GM21367 (cell line): ENCODE measurements around the gene KSR2.
A peak's percentile ranks its signal among the peaks of the same experiment; 100 is the strongest.

ENCODE experiments used
- ATAC-seq: cut with Tn5 transposase; IDR thresholded peaks from one replicate; pipeline ENCODE4 v1.9.1; 2021; ENCODE audit not compliant: unreplicated experiment

The KSR2 gene

DNA sequence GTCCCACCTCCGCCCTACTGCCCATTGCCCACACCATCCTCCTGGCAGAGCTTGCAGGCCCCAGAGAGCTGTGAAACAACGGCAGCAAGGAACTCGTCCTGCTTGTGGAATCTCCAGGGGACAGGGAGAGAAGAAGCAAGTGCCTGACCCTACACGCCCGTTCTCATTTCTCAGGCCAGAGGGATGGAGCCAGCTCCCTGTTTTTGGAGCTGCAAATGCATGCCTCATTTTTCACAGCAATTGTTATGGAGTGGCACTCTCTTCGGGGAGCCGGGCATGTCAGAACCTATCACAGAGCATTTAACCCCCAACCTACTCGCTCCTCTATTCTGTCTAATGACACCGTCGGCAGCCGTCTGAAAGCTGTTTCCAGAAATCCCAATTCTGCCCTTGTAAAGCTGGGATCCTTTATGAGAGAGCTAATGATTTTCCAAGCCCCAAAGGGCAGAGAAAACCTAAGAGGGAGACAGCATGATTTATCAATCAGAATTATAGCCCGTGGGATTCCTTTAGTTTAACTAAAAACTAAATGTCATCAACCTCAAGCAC lies 385.0 kb downstream of the KSR2 start:
- ATAC-seq, result no peak

DNA sequence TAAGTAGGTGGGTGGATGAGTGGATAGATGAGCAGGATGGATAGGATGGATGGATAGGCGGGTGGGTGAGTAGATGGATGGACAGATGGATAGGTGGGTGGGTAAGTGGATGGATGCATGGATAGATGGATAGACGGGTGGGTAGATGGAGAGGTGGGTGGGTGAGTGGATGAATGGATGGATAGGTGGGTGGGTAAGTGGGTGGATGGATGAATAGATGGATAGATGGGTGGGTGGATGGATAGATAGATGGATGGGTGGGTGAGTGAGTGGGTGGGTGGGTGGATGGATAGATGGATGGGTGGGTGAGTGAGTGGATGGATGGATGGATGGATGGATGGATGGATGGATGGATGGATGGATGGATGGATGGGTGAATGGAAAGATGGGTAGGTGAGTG lies 385.7 kb downstream of the KSR2 start:
- no peak for ATAC-seq

- ATAC-seq, result no peak
Observed at GRCh38 chr12:117582135-117582784, 386.5 kb downstream of the KSR2 start.

- ATAC-seq, result no peak
Observed at GRCh38 chr12:117580718-117581062, 388.1 kb downstream of the KSR2 start.

DNA sequence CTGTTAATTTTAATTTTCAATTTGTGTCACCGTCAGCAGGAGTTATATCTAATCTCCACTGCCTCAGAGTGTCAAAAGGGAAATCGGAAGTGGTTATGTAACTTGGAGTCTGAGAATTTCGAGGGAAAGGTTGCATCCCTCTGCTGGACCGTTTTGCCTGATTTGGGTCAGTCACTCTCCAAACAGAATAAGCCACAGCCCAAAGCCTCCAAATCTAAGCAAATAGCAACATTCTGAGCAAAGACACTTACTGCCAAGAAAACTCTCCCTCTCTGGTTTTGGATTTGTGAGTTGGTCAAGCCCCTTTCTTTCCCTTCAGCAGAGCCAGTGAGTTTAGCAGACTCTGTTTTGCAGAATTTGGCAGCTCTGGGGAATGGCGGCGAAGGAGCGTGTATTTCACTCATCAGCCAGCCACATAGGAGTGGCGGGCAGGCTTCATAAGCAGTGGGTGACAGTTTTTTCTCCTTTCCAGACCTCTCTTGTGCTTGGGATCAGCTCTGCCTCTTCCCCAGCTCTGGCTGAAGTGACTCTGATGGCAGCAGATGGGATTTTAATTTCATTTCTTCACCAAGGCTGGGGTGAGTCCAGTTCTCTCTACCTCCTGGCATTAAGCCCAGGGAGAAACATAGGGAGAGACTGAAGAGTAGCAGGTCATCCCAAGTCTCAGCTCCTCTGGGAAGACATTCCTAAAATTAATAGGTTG lies 388.6 kb downstream of the KSR2 start:
- ATAC-seq, result no peak

GRCh38 chr12:117577122-117577657 lies 391.6 kb downstream of the KSR2 start:
- no peak for ATAC-seq

DNA sequence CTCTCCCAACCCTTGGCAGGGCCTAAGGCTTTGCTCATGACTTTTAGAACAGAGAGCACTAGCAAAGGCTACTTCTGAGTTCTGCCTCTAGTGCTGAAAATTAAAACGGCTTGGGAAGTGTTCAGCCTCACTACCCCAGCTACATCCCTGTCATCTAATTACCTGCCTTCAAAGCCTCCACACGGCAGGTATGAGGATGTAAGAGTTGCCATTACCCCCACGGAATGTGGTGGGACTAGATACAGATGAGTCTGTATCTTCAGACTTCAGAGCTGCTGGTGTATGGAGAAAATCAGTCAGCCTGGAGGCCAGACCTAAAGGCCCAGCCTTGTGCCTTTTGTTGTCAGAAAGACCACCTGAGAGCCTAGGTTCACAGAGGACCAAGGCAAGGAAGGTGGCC lies 392.7 kb downstream of the KSR2 start:
- no peak for ATAC-seq

DNA sequence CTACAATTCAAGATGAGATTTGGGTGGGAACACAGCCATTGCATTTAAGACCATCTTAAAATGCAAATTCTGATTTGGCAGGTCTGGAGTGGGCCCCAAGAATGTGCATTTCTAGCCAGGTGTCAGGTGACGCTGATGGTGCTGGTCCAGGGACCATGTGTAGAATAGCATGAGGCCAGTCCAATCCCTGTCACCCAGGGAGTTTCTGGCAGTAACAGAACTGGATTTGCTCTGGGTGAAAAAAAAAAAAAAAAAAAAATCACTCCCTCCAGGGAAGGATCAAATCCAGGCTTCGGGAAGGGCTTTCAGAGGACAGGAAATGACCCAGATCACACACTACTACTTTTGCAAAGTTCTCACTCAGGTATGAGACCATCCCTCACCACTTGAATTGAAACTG lies 394.1 kb downstream of the KSR2 start:
- no peak for ATAC-seq

- no peak for ATAC-seq
Observed at GRCh38 chr12:117572755-117573154, 396.0 kb downstream of the KSR2 start.

DNA sequence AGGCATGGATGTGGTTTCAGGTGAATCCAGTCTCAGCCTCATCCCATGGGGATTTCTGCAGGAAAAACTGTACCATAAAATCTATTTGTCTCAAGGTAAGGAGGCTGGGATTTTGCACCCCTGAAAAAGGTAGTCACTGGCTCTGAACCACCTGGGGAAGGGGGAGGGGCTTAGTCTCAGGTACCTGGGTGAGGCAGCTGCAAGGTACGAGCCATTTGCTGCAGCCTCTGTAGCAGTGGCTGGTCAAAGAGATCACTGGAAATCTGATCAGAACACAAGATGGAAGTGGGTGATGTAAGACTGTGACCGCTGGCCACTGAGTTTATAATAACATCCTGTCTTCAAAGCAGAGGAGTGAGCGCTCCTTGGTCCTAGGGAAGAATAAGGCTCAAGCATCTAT lies 397.5 kb downstream of the KSR2 start:
- no peak for ATAC-seq

DNA sequence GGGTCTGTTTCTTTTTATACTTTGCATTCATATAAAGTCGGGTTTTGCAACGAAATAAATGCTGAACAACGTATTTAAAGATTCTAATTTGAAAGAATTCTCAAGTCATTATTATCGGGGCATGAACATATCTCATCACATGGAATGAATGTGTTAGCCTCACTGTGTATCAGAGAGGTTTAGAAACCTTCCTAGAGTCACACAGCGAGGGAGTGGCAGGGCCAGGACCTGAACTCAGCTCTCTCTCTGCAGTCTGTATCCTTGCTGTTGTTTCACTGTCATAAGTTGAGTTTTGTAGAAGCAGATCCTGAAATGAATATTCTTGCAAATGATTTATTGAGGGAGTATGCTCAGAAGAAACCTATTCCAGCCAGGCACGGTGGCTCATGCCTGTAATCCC lies 398.2 kb downstream of the KSR2 start:
- no peak for ATAC-seq

GRCh38 chr12:117567644-117568216 lies 401.1 kb downstream of the KSR2 start:
- peak; percentile 64 for ATAC-seq

DNA sequence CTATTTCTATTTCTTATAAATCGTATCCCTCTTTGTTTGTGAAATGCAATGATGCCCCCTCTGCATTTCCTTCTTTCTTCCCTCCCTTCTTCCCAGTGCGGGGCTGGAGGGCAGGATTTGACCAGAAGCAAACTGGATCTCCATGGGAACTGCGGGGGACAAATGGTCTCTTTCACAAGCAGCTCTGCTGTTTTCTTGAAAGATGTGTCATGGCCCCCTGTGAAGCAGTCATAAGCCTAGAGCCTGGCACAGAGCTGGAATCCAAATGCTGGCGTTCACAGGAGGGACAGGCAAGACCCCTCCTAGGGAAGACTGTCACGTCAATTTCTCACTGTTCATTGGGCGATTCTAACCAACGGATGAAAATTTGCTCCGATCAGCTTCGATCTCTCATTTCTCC lies 403.9 kb downstream of the KSR2 start:
- ATAC-seq, result no peak

DNA sequence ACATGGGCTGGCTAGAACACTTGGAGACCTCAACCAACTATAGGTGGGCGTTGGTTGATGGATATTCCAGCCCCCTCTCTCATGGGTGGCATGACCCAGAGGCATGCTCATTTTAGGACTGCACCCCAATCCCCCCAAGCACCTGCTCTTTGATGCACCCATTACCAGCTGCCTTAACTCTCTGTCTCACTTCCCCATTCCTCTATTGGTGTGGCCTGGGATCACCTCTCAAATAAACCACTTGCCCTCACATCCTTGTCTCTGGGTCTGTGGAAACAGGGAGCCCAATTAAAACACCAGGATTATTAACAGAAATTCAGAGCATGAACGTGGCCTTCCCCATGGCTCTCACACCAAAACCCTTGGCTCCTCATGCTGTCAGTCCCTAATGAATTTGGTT lies 405.1 kb downstream of the KSR2 start:
- ATAC-seq, result no peak

- ATAC-seq, result no peak
Observed at GRCh38 chr12:117563007-117563406, 405.8 kb downstream of the KSR2 start.

- ATAC-seq, result no peak
Observed at GRCh38 chr12:117561990-117562389, 406.8 kb downstream of the KSR2 start.

DNA sequence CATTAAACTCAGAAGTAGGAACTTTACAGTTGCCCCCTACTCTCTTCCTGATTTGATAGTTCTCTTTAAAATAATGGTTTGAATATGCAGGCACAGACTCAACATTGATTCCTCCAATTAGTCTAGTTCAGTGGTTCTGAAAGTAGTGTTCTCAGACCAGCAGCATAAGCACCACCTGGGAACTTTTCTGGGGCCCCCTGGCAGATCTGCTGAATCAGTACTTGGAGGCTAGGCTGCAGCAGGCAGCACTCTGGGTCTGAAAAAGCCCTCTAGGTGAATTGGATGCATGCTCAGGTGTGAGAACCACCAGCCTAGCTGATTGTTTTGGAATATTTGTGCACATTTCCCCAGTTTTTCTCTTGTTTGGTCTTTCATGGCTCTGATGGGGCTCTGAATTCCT lies 408.8 kb downstream of the KSR2 start:
- no peak for ATAC-seq

DNA sequence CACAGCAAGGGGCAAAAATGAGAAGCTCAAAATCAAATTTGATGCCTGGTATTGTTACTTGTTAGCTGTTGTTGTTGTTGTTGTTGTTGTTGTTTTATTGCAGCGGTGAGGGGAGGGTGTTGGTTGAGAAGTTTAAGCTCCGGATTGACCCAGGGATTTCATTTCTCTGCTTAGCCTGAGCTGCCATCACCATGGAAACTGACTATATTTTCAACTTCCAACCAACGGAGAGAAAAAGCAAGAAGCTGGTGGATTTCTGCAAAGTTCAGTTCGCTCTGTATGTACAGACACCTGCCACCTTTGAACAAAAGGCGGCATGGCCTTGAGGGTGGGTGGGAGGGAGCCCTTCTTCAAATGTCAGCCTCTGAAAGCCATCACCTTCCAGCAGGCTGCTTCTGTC lies 412.9 kb downstream of the KSR2 start:
- no peak for ATAC-seq

DNA sequence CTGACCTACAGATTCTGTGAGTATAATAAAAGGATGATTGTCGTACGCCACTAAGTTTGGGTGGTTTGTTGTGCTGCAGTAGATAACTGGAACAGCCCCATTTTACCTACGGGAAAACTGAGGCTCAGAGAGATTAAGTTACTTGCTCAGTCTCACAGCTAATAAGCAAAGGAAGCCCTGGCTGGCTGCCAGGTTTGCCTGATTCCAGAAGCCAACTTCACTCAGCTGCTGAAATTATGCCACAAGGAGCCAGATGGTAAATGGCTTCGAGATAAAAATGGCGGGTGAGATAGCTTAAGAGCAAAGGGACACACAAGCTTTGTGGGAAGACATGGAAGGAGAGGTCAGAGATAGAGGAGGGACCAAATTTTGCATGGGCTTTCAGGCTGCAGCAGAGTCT lies 415.8 kb downstream of the KSR2 start:
- no peak for ATAC-seq

DNA sequence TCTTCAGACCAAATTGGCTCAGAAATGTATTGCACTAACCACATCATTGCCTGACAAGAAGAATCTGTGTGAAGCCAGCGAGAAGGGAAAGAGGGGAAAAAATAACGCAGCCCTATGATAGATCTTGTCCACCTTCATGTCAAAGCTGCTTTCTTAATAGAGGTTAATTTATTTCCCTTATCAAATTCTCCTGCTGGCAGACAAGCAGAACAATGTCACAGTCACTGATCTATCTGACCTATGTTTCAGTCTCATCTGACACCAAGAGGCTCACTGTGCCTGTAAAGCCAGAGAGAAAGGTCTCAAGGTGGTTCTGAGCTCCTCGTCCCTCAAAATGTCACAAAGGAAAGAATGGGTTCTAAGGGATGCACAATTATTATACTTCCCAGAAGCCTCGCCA lies 417.1 kb downstream of the KSR2 start:
- no peak for ATAC-seq

DNA sequence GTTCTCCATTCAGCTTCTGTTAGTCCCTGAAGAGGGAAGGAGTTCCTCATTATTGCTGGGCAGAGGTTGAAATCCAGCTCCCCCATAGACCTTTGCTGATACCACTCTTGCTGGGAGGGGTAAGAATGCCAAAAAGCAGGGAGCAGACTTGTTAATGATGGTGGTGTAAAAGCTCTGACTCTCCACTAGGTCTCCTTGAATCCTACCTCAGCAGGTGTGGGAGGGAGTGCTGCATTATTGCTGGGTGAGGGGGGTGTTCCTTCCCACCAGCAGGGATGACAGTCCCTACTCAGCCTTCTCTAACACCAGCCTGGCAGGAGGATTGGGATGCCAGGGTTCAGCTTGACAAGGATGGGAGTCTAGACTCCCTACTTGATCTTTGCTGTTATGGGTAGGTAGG lies 421.6 kb downstream of the KSR2 start:
- ATAC-seq, result no peak

- no peak for ATAC-seq
Observed at GRCh38 chr12:117545216-117545615, 423.6 kb downstream of the KSR2 start.
